Measurements from ENCODE around the gene SPOCK2. TPM values are rescaled to one million over a fixed set of nuclear protein-coding genes. Genes with fewer than 3 reads are reported as not detected.

SPOCK2 gene
- polyA plus RNA-seq, 1 of the 3 experiments (the other 2 are of a cell fraction) = 0.18 TPM

- no peaks in the 10 kb centered on the region for H4K20me1 ChIP-seq (ENCODE audit: insufficient read depth)
- H3K36me3 ChIP-seq (replicated peaks in 1 of 2; ENCODE audit: control insufficient read depth in 1 of 2, insufficient read depth in 2 of 2, low read length in 1 of 2) = no peaks in the 10 kb centered on the region
- no peak overlapping the region for H3K4me3 ChIP-seq (ENCODE audit: low read depth in 2 of 2, low read length in 1 of 2)
- H3K9me3 ChIP-seq = no peaks in the 10 kb centered on the region
- no peaks in the 10 kb centered on the region for H3K9me2 ChIP-seq
- H3K27ac ChIP-seq (ENCODE audit: low read depth in 2 of 2, low read length in 1 of 2) = no peak overlapping the region
- POLR2A ChIA-PET = no interaction called here
- no peak overlapping the region for H3K4me2 ChIP-seq
- no peaks in the 10 kb centered on the region for H3F3A ChIP-seq (replicated peaks; ENCODE audit: insufficient read depth)
- no peak for DNase-seq
- H3K4me1 ChIP-seq (ENCODE audit: control insufficient read depth in 1 of 2, insufficient read depth in 2 of 2, low read depth in 1 of 2, low read length in 1 of 2) = peaks cover 0 to 18% of the 10 kb centered on the region in 2 experiments; a peak in 1 of 4 replicates
- H2AFZ ChIP-seq (ENCODE audit: low read depth) = no peak overlapping the region
- no peak overlapping the region for H3K9ac ChIP-seq
- TF ChIP-seq GABPA (IDR thresholded peaks at IDR 0.05; ENCODE audit: low read depth) (no peak), REST (IDR thresholded peaks at IDR 0.05; ENCODE audit: low read depth, low read length) (no peak), MAX (IDR thresholded peaks at IDR 0.05; ENCODE audit: low read depth) (no peak), YY1 (IDR thresholded peaks at IDR 0.05; ENCODE audit: low read depth) (no peak), MEF2A (IDR thresholded peaks at IDR 0.05; ENCODE audit: borderline replicate concordance, low read depth) (no peak), CHD2 (IDR thresholded peaks at IDR 0.05; ENCODE audit: low read length, partially characterized antibody) (no peak), FOXM1 (IDR thresholded peaks at IDR 0.05; ENCODE audit: low read depth) (no peak), TCF12 (IDR thresholded peaks at IDR 0.05) (no peak), EZH2phosphoT487 (IDR thresholded peaks at IDR 0.05; ENCODE audit: borderline replicate concordance, low read depth) (no peak)
- TF ChIP-seq, protein P1, sequence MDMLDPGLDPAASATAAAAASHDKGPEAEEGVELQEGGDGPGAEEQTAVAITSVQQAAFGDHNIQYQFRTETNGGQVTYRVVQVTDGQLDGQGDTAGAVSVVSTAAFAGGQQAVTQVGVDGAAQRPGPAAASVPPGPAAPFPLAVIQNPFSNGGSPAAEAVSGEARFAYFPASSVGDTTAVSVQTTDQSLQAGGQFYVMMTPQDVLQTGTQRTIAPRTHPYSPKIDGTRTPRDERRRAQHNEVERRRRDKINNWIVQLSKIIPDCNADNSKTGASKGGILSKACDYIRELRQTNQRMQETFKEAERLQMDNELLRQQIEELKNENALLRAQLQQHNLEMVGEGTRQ (IDR thresholded peaks at IDR 0.05; ENCODE audit: borderline replicate concordance, low read depth, low read length) = no peak
- TF ChIP-seq, protein P2, sequence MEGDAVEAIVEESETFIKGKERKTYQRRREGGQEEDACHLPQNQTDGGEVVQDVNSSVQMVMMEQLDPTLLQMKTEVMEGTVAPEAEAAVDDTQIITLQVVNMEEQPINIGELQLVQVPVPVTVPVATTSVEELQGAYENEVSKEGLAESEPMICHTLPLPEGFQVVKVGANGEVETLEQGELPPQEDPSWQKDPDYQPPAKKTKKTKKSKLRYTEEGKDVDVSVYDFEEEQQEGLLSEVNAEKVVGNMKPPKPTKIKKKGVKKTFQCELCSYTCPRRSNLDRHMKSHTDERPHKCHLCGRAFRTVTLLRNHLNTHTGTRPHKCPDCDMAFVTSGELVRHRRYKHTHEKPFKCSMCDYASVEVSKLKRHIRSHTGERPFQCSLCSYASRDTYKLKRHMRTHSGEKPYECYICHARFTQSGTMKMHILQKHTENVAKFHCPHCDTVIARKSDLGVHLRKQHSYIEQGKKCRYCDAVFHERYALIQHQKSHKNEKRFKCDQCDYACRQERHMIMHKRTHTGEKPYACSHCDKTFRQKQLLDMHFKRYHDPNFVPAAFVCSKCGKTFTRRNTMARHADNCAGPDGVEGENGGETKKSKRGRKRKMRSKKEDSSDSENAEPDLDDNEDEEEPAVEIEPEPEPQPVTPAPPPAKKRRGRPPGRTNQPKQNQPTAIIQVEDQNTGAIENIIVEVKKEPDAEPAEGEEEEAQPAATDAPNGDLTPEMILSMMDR (IDR thresholded peaks at IDR 0.05) = no peak
- TF ChIP-seq, protein P3, sequence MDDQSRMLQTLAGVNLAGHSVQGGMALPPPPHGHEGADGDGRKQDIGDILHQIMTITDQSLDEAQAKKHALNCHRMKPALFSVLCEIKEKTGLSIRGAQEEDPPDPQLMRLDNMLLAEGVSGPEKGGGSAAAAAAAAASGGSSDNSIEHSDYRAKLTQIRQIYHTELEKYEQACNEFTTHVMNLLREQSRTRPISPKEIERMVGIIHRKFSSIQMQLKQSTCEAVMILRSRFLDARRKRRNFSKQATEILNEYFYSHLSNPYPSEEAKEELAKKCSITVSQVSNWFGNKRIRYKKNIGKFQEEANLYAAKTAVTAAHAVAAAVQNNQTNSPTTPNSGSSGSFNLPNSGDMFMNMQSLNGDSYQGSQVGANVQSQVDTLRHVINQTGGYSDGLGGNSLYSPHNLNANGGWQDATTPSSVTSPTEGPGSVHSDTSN (IDR thresholded peaks at IDR 0.05) = no peak
- CTCF ChIA-PET = interaction anchor here (1.0 kb wide), 1 partner anchor 42 kb away, joined by 3 read pairs; no protein-coding TSS in a partner anchor
- peaks cover 9% of the 10 kb centered on the region; the same call in 1 of the 2 replicates for H3K27me3 ChIP-seq (ENCODE audit: insufficient read depth)
- 90% methylated on average over 9 of the region's 16 CpGs for WGBS (ENCODE audit: low lambda C conversion rate)
- no peaks in the 10 kb centered on the region for H3K79me2 ChIP-seq (ENCODE audit: insufficient read depth)
Observed at GRCh38 chr10:72083790-72084459, 4.4 kb downstream of the SPOCK2 start.
